Endothelial cell of umbilical vein (primary cell): ENCODE measurements around the gene COL4A1. TPM values are rescaled to one million over a fixed set of nuclear protein-coding genes. Genes with fewer than 3 reads are reported as not detected.
A peak's percentile ranks its signal among the peaks of the same experiment; 100 is the strongest.

Source experiments
- BruUV-seq: library from RNA; stranded (reverse); fragments of 400-500 nt; replicated peaks from 2 replicates; lab custom pipeline; 2021; lab: Mats Ljungman, UMichigan
- CTCF ChIA-PET: fragments of 300-600, 350-600 bp; sonication (Branson Sonifier 250); formaldehyde crosslinking; loops from one replicate; lab custom pipeline; 2021; ENCODE audit warnings: antibody characterized with exemption, inconsistent platforms; lab: Charles Lee
- POLR2A ChIA-PET: fragments of 300-600, 350-600 bp; sonication (Branson Sonifier 250); formaldehyde crosslinking; loops from one replicate; lab custom pipeline; 2021; ENCODE audit warnings: antibody characterized with exemption, inconsistent platforms; lab: Charles Lee
- DNase-seq: peaks from one replicate; pipeline ENCODE4 v3.0.0-alpha.2; 2011; ENCODE audit warnings: low read depth, low spot score
- FAIRE-seq: peaks from 2 replicates; lab custom pipeline; 2011; peaks lifted over from hg19 to GRCh38; lab: Jason Lieb, UNC
- H2AFZ ChIP-seq: 2 replicates; pipeline ENCODE4 v1.6.0; 2012; ENCODE audit warnings: low read depth, low read length, control low read depth, inconsistent platforms
- H3K27ac ChIP-seq: 2 replicates; pipeline ENCODE4 v1.5.1; 2011; ENCODE audit warnings: low read depth, mild to moderate bottlenecking, control low read depth, low read length, moderate library complexity; ENCODE audit not compliant: insufficient read depth
- H3K27me3 ChIP-seq, 2 experiments: 2 replicates each; pipeline versions ENCODE4 v1.6.0 to v1.6.1; 2011; ENCODE audit warnings: low read length in 2 of 2, mixed read lengths in 1 of 2; ENCODE audit not compliant: control insufficient read depth in 2 of 2, insufficient read depth in 2 of 2
- H3K36me3 ChIP-seq, 2 experiments: 2 replicates in 1 of 2; 3 replicates in 1 of 2; pipeline ENCODE4 v1.5.1; 2011; ENCODE audit warnings: low read length in 2 of 2, mild to moderate bottlenecking in 1 of 2, moderate library complexity in 1 of 2; ENCODE audit not compliant: control insufficient read depth in 2 of 2, insufficient read depth in 2 of 2; ENCODE audit errors: extremely low read depth in 1 of 2
- H3K4me1 ChIP-seq: 3 replicates; pipeline ENCODE4 v1.5.1; 2011; ENCODE audit warnings: mild to moderate bottlenecking, low read length; ENCODE audit not compliant: control insufficient read depth, insufficient read depth; ENCODE audit errors: extremely low read depth
- H3K4me2 ChIP-seq: 2 replicates; pipeline ENCODE4 v1.6.1; 2011; ENCODE audit warnings: low read length, control low read depth, mixed read lengths; ENCODE audit not compliant: insufficient read depth
- H3K4me3 ChIP-seq, 3 experiments: fragments of 200-600 bp in 1 of 3; sonication (generic), shearing (Covaris generic) in 1 of 3; replicated peaks in 1 of 3; 2 replicates each; pipeline ENCODE4 v1.5.1; 2011 to 2016; ENCODE audit warnings: control low read depth in 3 of 3, low read length in 3 of 3, mild to moderate bottlenecking in 2 of 3, inconsistent platforms in 1 of 3, low read depth in 1 of 3, moderate library complexity in 1 of 3; ENCODE audit not compliant: insufficient read depth in 1 of 3
- H3K79me2 ChIP-seq: 2 replicates; pipeline ENCODE4 v1.6.0; 2012; ENCODE audit warnings: low read length, inconsistent platforms; ENCODE audit not compliant: control insufficient read depth, insufficient read depth
- H3K9ac ChIP-seq: replicated peaks from 2 replicates; pipeline ENCODE3; 2011; ENCODE audit warnings: low read length, control low read depth; ENCODE audit not compliant: insufficient read depth; ENCODE audit errors: extremely low read depth
- H3K9me1 ChIP-seq: replicated peaks from 3 replicates; pipeline ENCODE4 v1.6.0; 2011; ENCODE audit warnings: mild to moderate bottlenecking, low read length; ENCODE audit not compliant: control insufficient read depth, insufficient read depth; ENCODE audit errors: extremely low read depth
- H3K9me3 ChIP-seq: replicated peaks from 2 replicates; pipeline ENCODE4 v1.5.1; 2012; ENCODE audit warnings: low read length, inconsistent platforms; ENCODE audit not compliant: control insufficient read depth, insufficient read depth
- H4K20me1 ChIP-seq: replicated peaks from 2 replicates; pipeline ENCODE3; 2011; ENCODE audit warnings: mild to moderate bottlenecking, low read length; ENCODE audit not compliant: control insufficient read depth, insufficient read depth; ENCODE audit errors: extremely low read depth
- EZH2 ChIP-seq: IDR thresholded peaks from 2 replicates; pipeline ENCODE4 v1.6.1; 2012; ENCODE audit warnings: borderline replicate concordance, low read depth, mild to moderate bottlenecking, moderate library complexity, low read length, inconsistent platforms; ENCODE audit not compliant: severe bottlenecking
- FOS ChIP-seq: IDR thresholded peaks from 2 replicates; pipeline ENCODE4 v1.6.1; 2011; ENCODE audit warnings: mild to moderate bottlenecking, low read length, moderate library complexity, borderline replicate concordance; ENCODE audit not compliant: insufficient read depth
- GATA2 ChIP-seq: IDR thresholded peaks from 2 replicates; pipeline ENCODE4 v1.7.0; 2011; ENCODE audit warnings: low read depth, mild to moderate bottlenecking, moderate library complexity, mixed read lengths, low read length; ENCODE audit not compliant: insufficient read length, insufficient read depth
- JUN ChIP-seq: IDR thresholded peaks from 2 replicates; pipeline ENCODE4 v1.6.1; 2011; ENCODE audit warnings: borderline replicate concordance, low read depth; ENCODE audit not compliant: insufficient read length, insufficient read depth
- MAX ChIP-seq: IDR thresholded peaks from 2 replicates; pipeline ENCODE4 v1.6.1; 2011; ENCODE audit not compliant: insufficient read depth, insufficient read length
- MYC ChIP-seq: IDR thresholded peaks from one replicate; pipeline ENCODE4 v1.6.1; 2011; ENCODE audit warnings: mild to moderate bottlenecking, low read depth, low read length
- POLR2A ChIP-seq: IDR thresholded peaks from 2 replicates; pipeline ENCODE4 v1.6.1; 2012; ENCODE audit warnings: low read depth, mild to moderate bottlenecking, control low read depth, low read length
- POLR2AphosphoS5 ChIP-seq: IDR thresholded peaks from 2 replicates; pipeline ENCODE4 v1.6.1; 2012; ENCODE audit warnings: low read depth, mild to moderate bottlenecking, control low read depth, low read length, moderate library complexity; ENCODE audit not compliant: insufficient read depth
- dilution Hi-C: fragments of 300-500 bp; cut with MboI; formaldehyde crosslinking; loops from one replicate; pipeline ENCODE4 v1.15.0; 2019; ENCODE audit warnings: low sequenced_read_pairs; ENCODE audit not compliant: extremely low pct_ligation_motif_present
- intact Hi-C: fragments of 100-400 bp; cut with micrococcal nuclease; formaldehyde crosslinking; loops from one replicate; pipeline ENCODE4 v1.10.0; 2022
- polyA plus RNA-seq, 4 experiments: library from polyadenylated mRNA; depleted of rRNA in 3 of 4; stranded (reverse) in 3 of 4; unstranded in 1 of 4; fragments of >200 nt; gene quantifications; 2 replicates each; pipeline versions ENCODE4 v1.2.1 to v1.2.3, GENCODE V29; 2011 to 2012; ENCODE audit warnings: missing spikeins in 1 of 4
- total RNA-seq: library from RNA; stranded (reverse); gene quantifications from 2 replicates; pipeline ENCODE4 v1.2.3, GENCODE V29; 2021
- TF ChIP-seq, protein P1 (sequence below), 2 donors: IDR thresholded peaks; 1 replicate in 1 of 2; 2 replicates in 1 of 2; pipeline ENCODE4 v1.5.1; 2011; ENCODE audit warnings: low read length in 2 of 2, mild to moderate bottlenecking in 2 of 2, moderate library complexity in 2 of 2, control low read depth in 1 of 2, inconsistent platforms in 1 of 2, low read depth in 1 of 2; ENCODE audit not compliant: insufficient read depth in 1 of 2; ENCODE audit errors: extremely low read depth in 1 of 2

Gene COL4A1
- total and polyA plus RNA-seq, 2 donors (not counting 3 experiments of a cell fraction or from before 2014, with no cell fraction given) = 384 to 1,119 TPM

DNA sequence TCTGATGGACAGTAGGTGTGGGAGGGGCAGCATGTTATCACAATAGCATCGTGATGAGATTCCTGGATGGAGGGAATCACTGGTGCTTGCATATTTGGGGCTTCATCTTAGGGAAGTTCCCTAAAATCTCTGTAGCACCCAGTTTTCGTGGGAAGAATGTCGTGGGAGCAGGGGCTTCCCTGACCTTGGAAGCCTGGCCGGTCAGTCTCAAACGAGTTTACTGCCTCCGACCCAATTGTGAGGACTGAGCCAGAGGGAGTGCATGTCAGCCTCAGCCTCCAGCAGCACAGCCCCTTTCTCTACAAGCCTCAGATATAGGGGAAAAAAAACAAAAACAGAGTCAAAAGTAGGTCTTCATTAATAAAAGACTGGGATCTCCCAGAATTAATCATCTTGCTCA, 32.3 kb upstream of the COL4A1 start:
- Histone ChIP-seq H3K27ac (peak overlapping the region; percentile 46), H3K9ac (peak overlapping the region; percentile 8), H2AFZ (no peak overlapping the region), H3K4me3 (no peak overlapping the region), H4K20me1 (no peaks in the 10 kb centered on the region), H3K36me3 (peaks cover 0 to 3% of the 10 kb centered on the region in 2 experiments), H3K27me3 (no peaks in the 10 kb centered on the region), H3K9me3 (no peaks in the 10 kb centered on the region), H3K4me2 (no peak overlapping the region), H3K79me2 (peaks cover 60% of the 10 kb centered on the region), H3K4me1 (peaks cover 62% of the 10 kb centered on the region), H3K9me1 (no peaks in the 10 kb centered on the region)
- ChIA-PET POLR2A (no interaction called here), CTCF (interaction anchor here (1.1 to 1.7 kb wide), 4 partner anchors 9 to 92 kb away, joined by 3 to 7 read pairs (median 4); no protein-coding TSS in a partner anchor)
- dilution Hi-C loops = no loop called here
- intact Hi-C loops = no loop called here
- no TSS peak for BruUV-seq
- TF ChIP-seq JUN (no peak), GATA2 (no peak), MAX (no peak), EZH2 (no peak), POLR2AphosphoS5 (no peak), MYC (no peak), POLR2A (no peak), FOS (no peak)
- TF ChIP-seq, protein P1, sequence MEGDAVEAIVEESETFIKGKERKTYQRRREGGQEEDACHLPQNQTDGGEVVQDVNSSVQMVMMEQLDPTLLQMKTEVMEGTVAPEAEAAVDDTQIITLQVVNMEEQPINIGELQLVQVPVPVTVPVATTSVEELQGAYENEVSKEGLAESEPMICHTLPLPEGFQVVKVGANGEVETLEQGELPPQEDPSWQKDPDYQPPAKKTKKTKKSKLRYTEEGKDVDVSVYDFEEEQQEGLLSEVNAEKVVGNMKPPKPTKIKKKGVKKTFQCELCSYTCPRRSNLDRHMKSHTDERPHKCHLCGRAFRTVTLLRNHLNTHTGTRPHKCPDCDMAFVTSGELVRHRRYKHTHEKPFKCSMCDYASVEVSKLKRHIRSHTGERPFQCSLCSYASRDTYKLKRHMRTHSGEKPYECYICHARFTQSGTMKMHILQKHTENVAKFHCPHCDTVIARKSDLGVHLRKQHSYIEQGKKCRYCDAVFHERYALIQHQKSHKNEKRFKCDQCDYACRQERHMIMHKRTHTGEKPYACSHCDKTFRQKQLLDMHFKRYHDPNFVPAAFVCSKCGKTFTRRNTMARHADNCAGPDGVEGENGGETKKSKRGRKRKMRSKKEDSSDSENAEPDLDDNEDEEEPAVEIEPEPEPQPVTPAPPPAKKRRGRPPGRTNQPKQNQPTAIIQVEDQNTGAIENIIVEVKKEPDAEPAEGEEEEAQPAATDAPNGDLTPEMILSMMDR (IDR thresholded peaks at IDR 0.05; ENCODE audit: extremely low read depth in 1 of 2, insufficient read depth in 1 of 2, low read depth in 1 of 2, low read length in 2 of 2) = no peak
- FAIRE-seq (no peak), DNase-seq (no peak)
